HepG2 (cell line): Measurements from ENCODE around the gene VDAC2. TPM values are rescaled to one million over a fixed set of nuclear protein-coding genes. Genes with fewer than 3 reads are reported as not detected.

Experiments
- ATAC-seq: fragments of 200-7000 bp; cut with Tn5 transposase; 3 replicates; pipeline ENCODE4 v1.9.1; 2020; ENCODE audit warnings: mild to moderate bottlenecking, moderate library complexity
- BruUV-seq: library from RNA; stranded (reverse); fragments of 400-500 nt; replicated peaks from 2 replicates; lab custom pipeline; 2021; lab: Mats Ljungman, UMichigan
- CTCF ChIA-PET: fragments of 300-600 bp; formaldehyde crosslinking; extraction: SDS; loops from one replicate; lab custom pipeline; 2021; ENCODE audit warnings: low total read pairs, inconsistent platforms, low intra/inter-chr PET ratio; lab: Yijun Ruan, JAX
- POLR2A ChIA-PET: fragments of 350-600 bp; sonication (Branson Sonifier 250); formaldehyde crosslinking; loops from one replicate; lab custom pipeline; 2020; ENCODE audit warnings: antibody characterized with exemption, inconsistent platforms; lab: Yijun Ruan, JAX
- DNase-seq: peaks from one replicate; pipeline ENCODE4 v3.0.0-alpha.2; 2015; ENCODE audit warnings: low spot score
- FAIRE-seq: peaks from 3 replicates; lab custom pipeline; 2011; peaks lifted over from hg19 to GRCh38; lab: Jason Lieb, UNC
- H2AFZ ChIP-seq: one replicate; pipeline ENCODE4 v1.6.1; 2011; ENCODE audit warnings: low read length, inconsistent platforms
- H3K27ac ChIP-seq: fragments of 300-600 bp; 3 replicates; pipeline ENCODE4 v1.8.0; 2011; ENCODE audit warnings: mixed run types, mild to moderate bottlenecking, mixed read lengths, low read length, inconsistent platforms; ENCODE audit not compliant: insufficient read depth; ENCODE audit errors: extremely low read length
- H3K27me3 ChIP-seq, 2 experiments: fragments of 200-600 bp in 1 of 2; 2 replicates in 1 of 2; 3 replicates in 1 of 2; pipeline versions ENCODE4 v1.6.0 to v1.8.0; 2011; ENCODE audit warnings: low read length in 2 of 2, mild to moderate bottlenecking in 2 of 2, moderate library complexity in 2 of 2, inconsistent platforms in 1 of 2; ENCODE audit not compliant: insufficient read depth in 2 of 2, control insufficient read depth in 1 of 2
- H3K36me3 ChIP-seq, 2 experiments: fragments of 200-600 bp in 1 of 2; replicated peaks in 1 of 2; 2 replicates in 1 of 2; 3 replicates in 1 of 2; pipeline versions ENCODE4 v1.5.1 to v1.8.0; 2011; ENCODE audit warnings: low read length in 2 of 2, inconsistent platforms in 1 of 2; ENCODE audit not compliant: insufficient read depth in 2 of 2, control insufficient read depth in 1 of 2
- H3K4me1 ChIP-seq: 2 replicates; pipeline ENCODE4 v1.5.1; 2012; ENCODE audit warnings: low read length, inconsistent platforms; ENCODE audit not compliant: insufficient read depth
- H3K4me2 ChIP-seq: 2 replicates; pipeline ENCODE4 v1.6.0; 2011; ENCODE audit warnings: low read depth, low read length, inconsistent platforms
- H3K4me3 ChIP-seq, 3 experiments: fragments of 200-600 bp in 1 of 3; sonication (generic), shearing (Covaris generic) in 1 of 3; replicated peaks in 1 of 3; 2 replicates each; pipeline ENCODE4 v1.5.1; 2011 to 2016; ENCODE audit warnings: low read length in 3 of 3, inconsistent platforms in 2 of 3, low read depth in 2 of 3, mild to moderate bottlenecking in 2 of 3, control low read depth in 1 of 3, mixed read lengths in 1 of 3; ENCODE audit not compliant: insufficient read depth in 1 of 3
- H3K79me2 ChIP-seq: one replicate; pipeline ENCODE4 v1.6.1; 2011; ENCODE audit warnings: low read length, inconsistent platforms; ENCODE audit not compliant: insufficient read depth
- H3K9ac ChIP-seq: 2 replicates; pipeline ENCODE4 v1.6.0; 2011; ENCODE audit warnings: mild to moderate bottlenecking, low read depth, low read length, inconsistent platforms; ENCODE audit not compliant: insufficient read depth
- H3K9me3 ChIP-seq: 2 replicates; pipeline ENCODE4 v1.5.1; 2012; ENCODE audit warnings: mild to moderate bottlenecking, low read length
- H4K20me1 ChIP-seq: 2 replicates; pipeline ENCODE4 v1.6.0; 2011; ENCODE audit warnings: inconsistent platforms, mild to moderate bottlenecking, low read length, moderate library complexity; ENCODE audit not compliant: insufficient read depth
- GABPA ChIP-seq, 2 experiments: IDR thresholded peaks; 2 replicates each; pipeline ENCODE4 v1.6.1; 2011 to 2016; ENCODE audit warnings: low read depth in 2 of 2, low read length in 1 of 2, missing biosample characterization in 1 of 2, missing genetic modification characterization in 1 of 2
- MXD4 ChIP-seq: IDR thresholded peaks from 2 replicates; pipeline ENCODE4 v1.6.1; 2016; ENCODE audit warnings: mild to moderate bottlenecking, missing biosample characterization, missing genetic modification reagents
- RAD51 ChIP-seq: fragments of 450-650 bp; IDR thresholded peaks from 2 replicates; pipeline ENCODE4 v1.6.1; 2016; ENCODE audit warnings: borderline replicate concordance
- ZNF282 ChIP-seq: fragments of 450-650 bp; IDR thresholded peaks from 2 replicates; pipeline ENCODE4 v1.6.1; 2018; ENCODE audit not compliant: partially characterized antibody
- ZNF34 ChIP-seq: sonication (generic); formaldehyde crosslinking; IDR thresholded peaks from 2 replicates; pipeline ENCODE4 v1.4.0; 2020; ENCODE audit warnings: mild to moderate bottlenecking, missing genetic modification reagents, borderline replicate concordance
- ZNF343 ChIP-seq: sonication (generic); formaldehyde crosslinking; IDR thresholded peaks from 2 replicates; pipeline ENCODE4 v1.4.0; 2020; ENCODE audit warnings: mild to moderate bottlenecking, missing genetic modification reagents
- WGBS: methylation state at CpG from one replicate; pipeline ENCODE4 v1.1.6; 2017; ENCODE audit warnings: low lambda C conversion rate; 5-methylcytosine and 5-hydroxymethylcytosine counted together
- in situ Hi-C: cut with HindIII; loops from 2 replicates; pipeline ENCODE4 v1.10.0; 2017; ENCODE audit warnings: low pct_unique_long_range_greater_than_20kb; ENCODE audit not compliant: extremely low pct_ligation_motif_present
- intact Hi-C: fragments of 100-400 bp; cut with micrococcal nuclease; formaldehyde crosslinking; loops from one replicate; pipeline ENCODE4 v1.10.0; 2022; ENCODE audit not compliant: unreplicated experiment
- polyA plus RNA-seq, 8 experiments: library from polyadenylated mRNA; depleted of rRNA in 3 of 8; stranded (reverse) in 7 of 8; unstranded in 1 of 8; fragments of >200 nt; fragmentation: Illumina TruSeq in 4 of 8; extraction: Trizol in 4 of 8; gene quantifications; 2 replicates each; pipeline versions ENCODE4 v1.2.1 to v1.2.3, GENCODE V29; 2011 to 2016; ENCODE audit warnings: low read depth in 4 of 8, missing spikeins in 1 of 8, mixed read lengths in 1 of 8; ENCODE audit not compliant: insufficient read depth in 1 of 8
- total RNA-seq, 5 experiments: library from RNA; depleted of rRNA; stranded (reverse); fragments of >200 nt; fragmentation: Illumina TruSeq; extraction: Trizol; gene quantifications; 2 replicates each; pipeline ENCODE4 v1.2.3, GENCODE V29; 2016; ENCODE audit warnings: low read depth in 1 of 5
- TF ChIP-seq, protein P1 (sequence below): sonication (generic); formaldehyde crosslinking; IDR thresholded peaks from 2 replicates; pipeline ENCODE4 v1.5.0; 2020; ENCODE audit warnings: mild to moderate bottlenecking, missing genetic modification reagents

Gene VDAC2
- total and polyA plus RNA-seq, 2 of the 13 experiments (the other 11 are each of a cell fraction or from before 2014, with no cell fraction given), result 67.9 to 222 TPM

- no peaks in the 10 kb centered on the region for H4K20me1 ChIP-seq
- POLR2A ChIA-PET, result no interaction called here
- 74% methylated on average over 5 of the region's 5 CpGs for WGBS
- peaks cover 16% of the 10 kb centered on the region for H3K4me1 ChIP-seq
- peaks cover 0 to 5% of the 10 kb centered on the region in 2 experiments; a peak in 3 of 5 replicates for H3K27me3 ChIP-seq
- no peak overlapping the region for H2AFZ ChIP-seq
- intact Hi-C loops (no loop called here), in situ Hi-C loops (no loop called here)
- CTCF ChIA-PET, result no interaction called here
- DNase-seq (no peak), FAIRE-seq (no peak), ATAC-seq (no peak)
- no peak overlapping the region for H3K9ac ChIP-seq
- no peak overlapping the region for H3K4me3 ChIP-seq
- no peak for TF ChIP-seq ZNF34
- no peak for TF ChIP-seq RAD51
- TF ChIP-seq, protein P1, sequence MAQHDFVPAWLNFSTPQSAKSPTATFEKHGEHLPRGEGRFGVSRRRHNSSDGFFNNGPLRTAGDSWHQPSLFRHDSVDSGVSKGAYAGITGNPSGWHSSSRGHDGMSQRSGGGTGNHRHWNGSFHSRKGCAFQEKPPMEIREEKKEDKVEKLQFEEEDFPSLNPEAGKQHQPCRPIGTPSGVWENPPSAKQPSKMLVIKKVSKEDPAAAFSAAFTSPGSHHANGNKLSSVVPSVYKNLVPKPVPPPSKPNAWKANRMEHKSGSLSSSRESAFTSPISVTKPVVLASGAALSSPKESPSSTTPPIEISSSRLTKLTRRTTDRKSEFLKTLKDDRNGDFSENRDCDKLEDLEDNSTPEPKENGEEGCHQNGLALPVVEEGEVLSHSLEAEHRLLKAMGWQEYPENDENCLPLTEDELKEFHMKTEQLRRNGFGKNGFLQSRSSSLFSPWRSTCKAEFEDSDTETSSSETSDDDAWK (CRISPR knock-in tag), result no peak
- TF ChIP-seq MXD4 (CRISPR knock-in tag), result no peak
- TF ChIP-seq ZNF282, result no peak
- no peaks in the 10 kb centered on the region for H3K79me2 ChIP-seq
- H3K27ac ChIP-seq, result no peak overlapping the region
- no TSS peak for BruUV-seq
- H3K9me3 ChIP-seq, result no peaks in the 10 kb centered on the region
- H3K36me3 ChIP-seq, result no peaks in the 10 kb centered on the region
- H3K4me2 ChIP-seq, result no peak overlapping the region
These were observed 56.3 kb downstream of the VDAC2 start for GRCh38 chr10:75266945-75267344.

DNA sequence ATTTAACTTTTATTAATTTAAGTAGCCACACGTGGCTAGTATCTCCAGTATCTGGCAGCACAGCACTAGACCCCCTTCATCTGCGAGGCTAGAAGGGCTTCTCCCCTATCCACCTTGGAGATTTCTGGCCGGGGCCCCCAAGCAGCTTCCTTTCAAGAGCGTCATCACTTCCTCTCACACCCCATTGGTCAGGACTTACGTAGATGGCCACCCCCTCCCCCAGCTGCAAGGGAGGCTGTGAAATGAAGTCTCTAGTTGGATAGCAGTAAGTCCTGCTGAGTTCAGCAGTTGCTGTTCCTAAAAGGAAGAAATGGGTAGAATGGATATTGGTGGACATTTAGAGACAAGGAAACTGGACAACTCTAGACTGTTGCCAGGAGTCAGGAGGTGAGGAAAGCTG lies 59.0 kb downstream of the VDAC2 start:
- DNase-seq (no peak), FAIRE-seq (no peak), ATAC-seq (no peak)
- Histone ChIP-seq H3K9ac (no peak overlapping the region), H3K27me3 (peaks cover 0 to 3% of the 10 kb centered on the region in 2 experiments; a peak in 3 of 5 replicates), H3K27ac (no peak overlapping the region), H3K36me3 (no peaks in the 10 kb centered on the region), H2AFZ (no peak overlapping the region), H3K4me2 (no peak overlapping the region), H3K9me3 (no peaks in the 10 kb centered on the region), H3K4me3 (no peak overlapping the region)
- POLR2A ChIA-PET, result interaction anchor here (0.7 kb wide), 1 partner anchor 10 kb away, joined by 3 read pairs; no protein-coding TSS in a partner anchor
- CTCF ChIA-PET, result no interaction called here
- intact Hi-C loops, result no loop called here
- BruUV-seq, result no TSS peak
- WGBS, result 36% methylated on average over 5 of the region's 5 CpGs
- no peak for TF ChIP-seq GABPA (IDR thresholded peaks at IDR 0.05; ENCODE audit: low read depth, low read length)
- TF ChIP-seq GABPA (CRISPR knock-in tag; IDR thresholded peaks at IDR 0.05; ENCODE audit: low read depth), result 0 out of 2 replicates have a peak, but pooled peaks have one; percentile 30
- no peak for TF ChIP-seq ZNF343 (CRISPR knock-in tag)
- TF ChIP-seq, all 625 proteins: peak for 1
- in situ Hi-C loops, result no loop called here
- no peaks in the 10 kb centered on the region for H3K79me2 ChIP-seq
- H3K4me1 ChIP-seq, result peaks cover 17% of the 10 kb centered on the region
- no peaks in the 10 kb centered on the region for H4K20me1 ChIP-seq
